PC-3 (cell line): Measurements from ENCODE around the gene BAZ1B.

Experiments used
- CTCF ChIP-seq: fragments of 300-600 bp; sonication (generic); conservative IDR thresholded peaks from 2 replicates; pipeline ENCODE4 v1.5.1; 2017; ENCODE audit warnings: antibody characterized with exemption, low read depth, mild to moderate bottlenecking, low read length
- EZH2 ChIP-seq: fragments of 300-600 bp; sonication (generic); IDR thresholded peaks from one replicate; pipeline ENCODE4 v1.6.1; 2017; ENCODE audit warnings: antibody characterized with exemption, mild to moderate bottlenecking, low read length; ENCODE audit not compliant: unreplicated experiment
- EZH2phosphoT487 ChIP-seq: fragments of 300-600 bp; sonication (generic); IDR thresholded peaks from 2 replicates; pipeline ENCODE4 v1.6.1; 2018; ENCODE audit warnings: mild to moderate bottlenecking, antibody characterized with exemption, low read length, borderline replicate concordance

- no peak for TF ChIP-seq CTCF
- TF ChIP-seq EZH2, result no peak
- TF ChIP-seq EZH2phosphoT487, result no peak
These were observed 4.7 kb downstream of the BAZ1B start for GRCh38 chr7:73517241-73517995.
